Thoracic aorta (tissue), 2 donors: ENCODE data around the gene GLIPR2. TPM values are rescaled to one million over a fixed set of nuclear protein-coding genes. Genes with fewer than 3 reads are reported as not detected.

Experiments
- ATAC-seq: fragments of 150-250 bp; one replicate; pipeline ENCODE4 v1.8.0; 2017; ENCODE audit warnings: low read depth; ENCODE audit not compliant: insufficient number of reproducible peaks, low FRiP score
- DNase-seq: peaks from one replicate; pipeline ENCODE4 v3.0.0-alpha.2; 2020; ENCODE audit warnings: low spot score
- H3K27ac ChIP-seq, 2 donors: fragments of 200-600 bp; sonication (generic); 1 replicate in 1 of 2; 2 replicates in 1 of 2; pipeline ENCODE4 v1.5.1; 2016; ENCODE audit warnings: mild to moderate bottlenecking in 2 of 2, moderate library complexity in 2 of 2
- H3K27me3 ChIP-seq: fragments of 200-600 bp; sonication (generic); replicated peaks from 2 replicates; pipeline ENCODE4 v1.6.0; 2016; ENCODE audit warnings: mild to moderate bottlenecking; ENCODE audit not compliant: insufficient read depth
- H3K36me3 ChIP-seq: fragments of 200-600 bp; sonication (generic); one replicate; pipeline ENCODE4 v1.5.1; 2016
- H3K4me1 ChIP-seq, 2 donors: fragments of 200-600 bp; sonication (generic); 1 replicate in 1 of 2; 2 replicates in 1 of 2; pipeline versions ENCODE4 v1.5.1 to v1.6.0; 2016; ENCODE audit warnings: low read depth in 2 of 2, mild to moderate bottlenecking in 1 of 2; ENCODE audit not compliant: control insufficient read depth in 1 of 2
- H3K4me3 ChIP-seq: fragments of 200-600 bp; sonication (generic); 2 replicates; pipeline ENCODE4 v1.5.1; 2016; ENCODE audit warnings: mild to moderate bottlenecking
- H3K9me3 ChIP-seq: fragments of 200-600 bp; sonication (generic); 2 replicates; pipeline ENCODE4 v1.5.1; 2016
- CTCF ChIP-seq: fragments of 200-600 bp; sonication (generic); IDR thresholded peaks from one replicate; pipeline ENCODE4 v1.5.1; 2019; ENCODE audit warnings: antibody characterized with exemption
- total RNA-seq, 2 donors: library from RNA; depleted of rRNA; stranded (reverse); fragments of >200 nt; gene quantifications; one replicate each; pipeline versions ENCODE4 v1.1.0 to v1.2.3, GENCODE V29; 2016

The GLIPR2 gene
- total RNA-seq, 2 donors from 2014 or later: 47.0 to 52.1 TPM

DNA sequence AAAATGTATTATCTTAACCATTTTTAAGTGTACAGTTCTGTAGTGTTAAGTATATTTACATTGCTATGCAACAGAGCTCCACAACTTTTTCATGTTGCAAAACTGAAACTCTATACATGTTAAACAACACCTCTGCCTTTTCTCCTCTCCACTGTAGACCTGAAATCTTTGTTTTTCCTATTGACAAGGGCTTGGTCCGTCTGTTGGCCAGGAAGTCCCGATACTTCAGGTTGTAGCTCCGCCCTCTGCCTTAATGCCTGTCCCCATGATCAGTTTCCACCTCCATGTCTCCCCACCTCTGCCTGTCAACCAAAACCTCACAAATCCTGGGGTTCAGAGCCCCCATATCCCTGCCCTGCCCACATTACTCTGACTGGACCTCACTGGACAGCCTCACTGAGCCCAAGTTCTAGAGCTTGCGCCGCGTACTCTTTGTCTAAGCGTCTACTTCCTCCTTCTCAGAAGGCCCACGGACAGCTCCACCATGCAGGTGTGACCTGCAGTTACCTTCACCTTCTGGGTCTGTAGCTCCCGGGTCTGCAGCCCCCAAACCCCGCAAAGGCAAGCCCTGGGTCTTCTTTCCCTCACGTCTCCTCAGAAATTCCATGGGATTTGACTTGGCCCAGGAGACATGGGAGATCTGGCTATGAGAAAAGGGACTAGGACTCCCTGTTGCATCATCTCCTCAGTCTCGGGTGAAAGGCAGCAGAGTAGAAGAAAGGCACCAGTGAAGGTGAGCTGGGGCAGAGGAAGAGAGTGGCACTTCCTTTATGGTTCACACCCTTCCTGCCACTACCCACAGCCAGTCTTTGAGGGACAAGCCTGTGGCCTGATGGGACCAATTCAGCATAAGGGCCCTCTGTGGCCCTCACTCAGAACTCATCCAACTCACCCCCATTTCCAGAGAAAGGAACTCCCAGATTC, 8.0 kb downstream of the GLIPR2 start:
- TF ChIP-seq CTCF: no peak
- no peak for ATAC-seq
- Histone ChIP-seq H3K9me3 (no peaks in the 10 kb centered on the region), H3K4me1 (peaks cover 38 to 70% of the 10 kb centered on the region in 2 donors), H3K4me3 (no peak overlapping the region), H3K36me3 (no peaks in the 10 kb centered on the region), H3K27me3 (no peaks in the 10 kb centered on the region), H3K27ac (no peak overlapping the region)
- no peak for DNase-seq

- ATAC-seq (no peak), DNase-seq (no peak)
- Histone ChIP-seq H3K4me3 (no peak overlapping the region), H3K4me1 (peaks cover 37 to 63% of the 10 kb centered on the region in 2 donors), H3K27me3 (no peaks in the 10 kb centered on the region), H3K27ac (no peak overlapping the region), H3K36me3 (peaks cover 4% of the 10 kb centered on the region), H3K9me3 (no peaks in the 10 kb centered on the region)
- TF ChIP-seq CTCF: no peak
Observed at GRCh38 chr9:36145970-36146369, 9.4 kb downstream of the GLIPR2 start.

- DNase-seq (no peak), ATAC-seq (no peak)
- H3K27me3 ChIP-seq: no peaks in the 10 kb centered on the region
- no peak overlapping the region for H3K27ac ChIP-seq
- no peak for TF ChIP-seq CTCF
- no peak overlapping the region for H3K4me3 ChIP-seq
- H3K36me3 ChIP-seq: peaks cover 10% of the 10 kb centered on the region
- peaks cover 37 to 56% of the 10 kb centered on the region in 2 donors for H3K4me1 ChIP-seq
- no peaks in the 10 kb centered on the region for H3K9me3 ChIP-seq
Observed at GRCh38 chr9:36146651-36147050, 10.1 kb downstream of the GLIPR2 start.

GRCh38 chr9:36147441-36148175, 11.1 kb downstream of the GLIPR2 start:
- Histone ChIP-seq H3K27me3 (no peaks in the 10 kb centered on the region), H3K9me3 (no peaks in the 10 kb centered on the region), H3K36me3 (peaks cover 13% of the 10 kb centered on the region), H3K27ac (peak overlapping the region; percentile 72 to 74), H3K4me1 (peaks cover 29 to 47% of the 10 kb centered on the region in 2 donors), H3K4me3 (no peak overlapping the region)
- TF ChIP-seq CTCF: no peak
- no peak for ATAC-seq
- no peak for DNase-seq
